Measurements from ENCODE around the gene FMNL1.
A peak's percentile ranks its signal among the peaks of the same experiment; 100 is the strongest.

The FMNL1 gene

GRCh38 chr17:45223539-45224528, 2.1 kb downstream of the FMNL1 start:
- no peaks in the 10 kb centered on the region for H3K9me3 ChIP-seq (ENCODE audit: control insufficient read depth in 1 of 2, low read length in 2 of 2)
- H3K27me3 ChIP-seq (ENCODE audit: low read depth, low read length), result no peaks in the 10 kb centered on the region
- H3K27ac ChIP-seq (ENCODE audit: low read length), result peak overlapping the region; percentile 69
- peaks cover 14 to 20% of the 10 kb centered on the region in 2 donors for H3K4me1 ChIP-seq (ENCODE audit: control insufficient read depth in 1 of 2, insufficient read depth in 2 of 2, low read length in 2 of 2)
- H3K4me3 ChIP-seq (ENCODE audit: low read depth in 1 of 2, low read length in 2 of 2), result peak overlapping the region; percentile 47 to 70
- H3K36me3 ChIP-seq (ENCODE audit: control insufficient read depth in 1 of 2, insufficient read depth in 2 of 2, low read length in 2 of 2), result no peaks in the 10 kb centered on the region

GRCh38 chr17:45224671-45225050, 3.0 kb downstream of the FMNL1 start:
- peak overlapping the region; percentile 79 for H3K27ac ChIP-seq (ENCODE audit: low read length)
- H3K27me3 ChIP-seq (ENCODE audit: low read depth, low read length), result no peaks in the 10 kb centered on the region
- H3K4me3 ChIP-seq (ENCODE audit: low read depth in 1 of 2, low read length in 2 of 2), result peak overlapping the region; percentile 47 to 70
- H3K36me3 ChIP-seq (ENCODE audit: control insufficient read depth in 1 of 2, insufficient read depth in 2 of 2, low read length in 2 of 2), result no peaks in the 10 kb centered on the region
- H3K9me3 ChIP-seq (ENCODE audit: control insufficient read depth in 1 of 2, low read length in 2 of 2), result no peaks in the 10 kb centered on the region
- H3K4me1 ChIP-seq (ENCODE audit: control insufficient read depth in 1 of 2, insufficient read depth in 2 of 2, low read length in 2 of 2), result peaks cover 16 to 21% of the 10 kb centered on the region in 2 donors

- Histone ChIP-seq H3K9me3 (ENCODE audit: control insufficient read depth in 1 of 2, low read length in 2 of 2) (no peaks in the 10 kb centered on the region), H3K4me3 (ENCODE audit: low read depth in 1 of 2, low read length in 2 of 2) (peak overlapping the region; percentile 47 to 70), H3K27ac (ENCODE audit: low read length) (peak overlapping the region; percentile 79), H3K36me3 (ENCODE audit: control insufficient read depth in 1 of 2, insufficient read depth in 2 of 2, low read length in 2 of 2) (no peaks in the 10 kb centered on the region), H3K4me1 (ENCODE audit: control insufficient read depth in 1 of 2, insufficient read depth in 2 of 2, low read length in 2 of 2) (peaks cover 21 to 26% of the 10 kb centered on the region in 2 donors), H3K27me3 (ENCODE audit: low read depth, low read length) (no peaks in the 10 kb centered on the region)
These were observed 3.5 kb downstream of the FMNL1 start for GRCh38 chr17:45225051-45225700.

- Histone ChIP-seq H3K27me3 (ENCODE audit: low read depth, low read length) (no peaks in the 10 kb centered on the region), H3K27ac (ENCODE audit: low read length) (peak overlapping the region; percentile 79), H3K36me3 (ENCODE audit: control insufficient read depth in 1 of 2, insufficient read depth in 2 of 2, low read length in 2 of 2) (no peaks in the 10 kb centered on the region), H3K4me1 (ENCODE audit: control insufficient read depth in 1 of 2, insufficient read depth in 2 of 2, low read length in 2 of 2) (peaks cover 27 to 35% of the 10 kb centered on the region in 2 donors), H3K4me3 (ENCODE audit: low read depth in 1 of 2, low read length in 2 of 2) (peak overlapping the region; percentile 47 to 70), H3K9me3 (ENCODE audit: control insufficient read depth in 1 of 2, low read length in 2 of 2) (no peaks in the 10 kb centered on the region)
These were observed 4.4 kb downstream of the FMNL1 start for GRCh38 chr17:45225964-45226530.

- Histone ChIP-seq H3K4me1 (ENCODE audit: control insufficient read depth in 1 of 2, insufficient read depth in 2 of 2, low read length in 2 of 2) (peaks cover 27 to 37% of the 10 kb centered on the region in 2 donors), H3K36me3 (ENCODE audit: control insufficient read depth in 1 of 2, insufficient read depth in 2 of 2, low read length in 2 of 2) (no peaks in the 10 kb centered on the region), H3K27ac (ENCODE audit: low read length) (peak overlapping the region; percentile 79), H3K9me3 (ENCODE audit: control insufficient read depth in 1 of 2, low read length in 2 of 2) (no peaks in the 10 kb centered on the region), H3K4me3 (ENCODE audit: low read depth in 1 of 2, low read length in 2 of 2) (peak overlapping the region; percentile 2 to 70), H3K27me3 (ENCODE audit: low read depth, low read length) (no peaks in the 10 kb centered on the region)
These were observed 4.9 kb downstream of the FMNL1 start for GRCh38 chr17:45226576-45226975.

GRCh38 chr17:45227101-45227925, 5.6 kb downstream of the FMNL1 start:
- no peaks in the 10 kb centered on the region for H3K27me3 ChIP-seq (ENCODE audit: low read depth, low read length)
- H3K4me3 ChIP-seq (ENCODE audit: low read depth in 1 of 2, low read length in 2 of 2), result peak overlapping the region; percentile 2 to 70
- no peaks in the 10 kb centered on the region for H3K9me3 ChIP-seq (ENCODE audit: control insufficient read depth in 1 of 2, low read length in 2 of 2)
- H3K4me1 ChIP-seq (ENCODE audit: control insufficient read depth in 1 of 2, insufficient read depth in 2 of 2, low read length in 2 of 2), result peaks cover 27 to 34% of the 10 kb centered on the region in 2 donors
- H3K27ac ChIP-seq (ENCODE audit: low read length), result peak overlapping the region; percentile 79
- no peaks in the 10 kb centered on the region for H3K36me3 ChIP-seq (ENCODE audit: control insufficient read depth in 1 of 2, insufficient read depth in 2 of 2, low read length in 2 of 2)

GRCh38 chr17:45227926-45228762, 6.5 kb downstream of the FMNL1 start:
- Histone ChIP-seq H3K9me3 (ENCODE audit: control insufficient read depth in 1 of 2, low read length in 2 of 2) (no peaks in the 10 kb centered on the region), H3K27me3 (ENCODE audit: low read depth, low read length) (no peaks in the 10 kb centered on the region), H3K27ac (ENCODE audit: low read length) (peak overlapping the region; percentile 79), H3K4me3 (ENCODE audit: low read depth in 1 of 2, low read length in 2 of 2) (peak overlapping the region; percentile 11 to 34), H3K36me3 (ENCODE audit: control insufficient read depth in 1 of 2, insufficient read depth in 2 of 2, low read length in 2 of 2) (no peaks in the 10 kb centered on the region), H3K4me1 (ENCODE audit: control insufficient read depth in 1 of 2, insufficient read depth in 2 of 2, low read length in 2 of 2) (peaks cover 27 to 31% of the 10 kb centered on the region in 2 donors)

- Histone ChIP-seq H3K9me3 (ENCODE audit: control insufficient read depth in 1 of 2, low read length in 2 of 2) (no peaks in the 10 kb centered on the region), H3K36me3 (ENCODE audit: control insufficient read depth in 1 of 2, insufficient read depth in 2 of 2, low read length in 2 of 2) (no peaks in the 10 kb centered on the region), H3K4me1 (ENCODE audit: control insufficient read depth in 1 of 2, insufficient read depth in 2 of 2, low read length in 2 of 2) (peaks cover 27 to 31% of the 10 kb centered on the region in 2 donors), H3K4me3 (ENCODE audit: low read depth in 1 of 2, low read length in 2 of 2) (peak overlapping the region; percentile 7 to 34), H3K27me3 (ENCODE audit: low read depth, low read length) (no peaks in the 10 kb centered on the region), H3K27ac (ENCODE audit: low read length) (peak overlapping the region; percentile 79)
These were observed 7.3 kb downstream of the FMNL1 start for GRCh38 chr17:45228763-45229539.

- H3K27me3 ChIP-seq (ENCODE audit: low read depth, low read length), result no peaks in the 10 kb centered on the region
- H3K4me1 ChIP-seq (ENCODE audit: control insufficient read depth in 1 of 2, insufficient read depth in 2 of 2, low read length in 2 of 2), result peaks cover 26 to 31% of the 10 kb centered on the region in 2 donors
- peak overlapping the region; percentile 77 for H3K27ac ChIP-seq (ENCODE audit: low read length)
- peak overlapping the region in 1 of 2 donors; percentile 16 for H3K4me3 ChIP-seq (ENCODE audit: low read depth in 1 of 2, low read length in 2 of 2)
- no peaks in the 10 kb centered on the region for H3K9me3 ChIP-seq (ENCODE audit: control insufficient read depth in 1 of 2, low read length in 2 of 2)
- H3K36me3 ChIP-seq (ENCODE audit: control insufficient read depth in 1 of 2, insufficient read depth in 2 of 2, low read length in 2 of 2), result no peaks in the 10 kb centered on the region
These were observed 8.2 kb downstream of the FMNL1 start for GRCh38 chr17:45229681-45230409.

Measured in muscle layer of duodenum (tissue), 2 donors.